Stromal cell of bone marrow (primary cell): ENCODE data around the gene IFT81.
"Not testable (repeated sequence)": the region's sequence is repeated elsewhere in the genome, so short reads cannot be mapped to it uniquely, and the experiment has no call there.

Source experiments
- DNase-seq: peaks from one replicate; pipeline ENCODE4 v3.0.0-alpha.2; 2012; ENCODE audit warnings: low read depth

Gene IFT81

DNA sequence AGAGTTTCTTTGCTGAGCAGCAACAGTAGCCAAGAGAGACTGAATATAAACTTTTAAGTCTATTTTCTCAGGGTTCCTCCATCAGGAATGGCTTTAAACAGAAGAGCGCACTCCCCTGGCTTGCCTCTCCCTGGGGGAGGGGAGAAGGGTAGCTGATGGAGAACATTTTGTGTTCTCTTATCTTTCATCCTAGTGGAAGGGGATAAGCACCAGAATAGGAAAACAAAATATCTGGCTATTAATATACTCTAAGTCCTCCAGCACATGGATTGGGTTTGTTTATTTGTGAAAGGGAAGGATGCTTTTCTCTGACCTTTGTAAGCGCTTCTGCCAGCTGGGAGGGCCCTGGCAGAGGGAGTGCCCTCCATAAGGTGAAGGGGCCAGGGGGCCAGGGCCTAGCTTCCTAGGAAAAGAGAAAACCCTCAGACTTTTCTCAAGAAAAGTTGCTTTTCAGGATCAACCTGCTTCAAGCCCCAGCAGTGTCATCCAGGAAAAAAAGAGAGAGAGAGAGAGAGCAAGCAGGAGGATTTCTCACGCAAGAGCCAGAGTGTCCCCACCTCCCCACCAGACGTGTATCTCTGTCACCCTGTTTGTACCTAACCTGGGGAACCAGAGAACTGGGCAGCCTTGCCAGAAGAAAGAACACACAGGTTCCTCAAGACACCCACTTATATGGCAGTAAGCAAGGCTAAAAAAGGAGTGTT is 122.6 kb downstream of the IFT81 start:
- DNase-seq = no peak

DNA sequence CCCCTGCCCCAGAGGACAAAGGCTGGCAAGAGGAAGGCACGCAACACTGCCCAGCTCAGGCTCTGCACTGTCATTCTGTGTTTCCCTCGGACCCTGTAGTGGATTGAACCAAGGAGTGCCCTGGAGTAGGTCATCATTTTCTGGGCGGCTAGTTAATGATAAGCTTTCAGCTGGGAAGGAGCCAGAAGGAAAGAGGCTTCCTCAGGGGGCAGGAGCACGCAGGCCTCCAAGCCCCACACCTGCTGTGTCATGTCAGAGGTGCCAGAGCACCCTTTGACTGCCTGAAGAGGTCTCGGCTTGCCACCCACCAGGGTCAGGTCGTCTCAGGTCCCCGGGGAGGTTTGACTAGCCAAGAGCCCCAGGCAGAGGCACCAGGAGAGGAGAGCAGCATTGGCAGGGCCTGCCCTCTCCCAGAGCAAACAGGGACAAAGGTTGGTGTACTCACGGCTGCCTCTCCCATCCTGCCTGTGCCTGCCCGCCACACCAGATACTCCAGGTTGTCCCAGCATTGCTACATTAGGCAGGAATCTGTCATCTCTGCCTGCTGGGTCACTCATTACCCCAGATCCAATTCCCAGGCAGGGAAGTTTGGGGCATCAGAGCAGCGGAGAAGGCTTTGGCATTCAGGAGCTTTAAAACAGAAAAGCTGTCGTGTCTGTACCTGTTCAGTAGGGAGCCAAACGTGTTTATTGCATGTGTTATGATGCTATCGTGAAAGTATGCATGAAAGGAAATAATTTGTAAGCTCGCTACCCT is 123.4 kb downstream of the IFT81 start:
- no peak for DNase-seq

DNA sequence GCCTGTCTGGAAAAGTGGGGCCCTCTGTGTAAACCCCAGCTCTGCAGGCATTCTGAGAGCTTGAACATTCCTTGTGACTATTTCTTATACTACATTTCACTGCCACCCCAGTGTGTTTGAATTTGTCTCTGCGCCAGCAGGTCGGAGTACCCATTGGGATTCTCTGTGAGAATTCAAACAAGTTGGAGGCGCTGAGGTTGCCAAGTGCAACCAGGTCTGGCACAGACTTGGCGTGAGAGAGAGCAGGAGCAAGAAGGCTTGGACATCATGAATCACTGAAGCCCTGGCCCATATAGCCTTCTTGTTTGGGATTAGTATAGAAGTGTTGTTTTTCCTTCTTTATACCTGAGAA is 123.9 kb downstream of the IFT81 start:
- no peak for DNase-seq

DNA sequence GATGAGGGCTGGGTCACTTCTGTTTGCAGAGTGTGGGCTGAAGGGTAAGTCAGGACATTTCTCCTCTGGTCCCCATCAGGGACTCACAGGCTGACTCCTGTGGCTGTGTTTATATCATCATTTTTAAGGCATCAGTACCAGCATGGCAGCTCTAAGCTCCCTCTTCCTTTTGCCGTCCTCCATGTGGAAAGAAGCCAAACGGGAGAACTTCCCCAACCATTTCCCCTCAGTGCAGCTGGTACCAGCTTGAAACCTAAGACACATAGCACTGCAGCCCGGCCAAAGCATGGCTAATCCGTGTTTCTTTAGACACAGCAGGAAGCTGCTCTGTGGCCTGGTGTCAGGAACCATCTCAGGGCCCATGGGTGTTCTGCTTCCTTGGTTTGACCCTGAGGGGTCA is 124.9 kb downstream of the IFT81 start:
- DNase-seq = no peak

DNA sequence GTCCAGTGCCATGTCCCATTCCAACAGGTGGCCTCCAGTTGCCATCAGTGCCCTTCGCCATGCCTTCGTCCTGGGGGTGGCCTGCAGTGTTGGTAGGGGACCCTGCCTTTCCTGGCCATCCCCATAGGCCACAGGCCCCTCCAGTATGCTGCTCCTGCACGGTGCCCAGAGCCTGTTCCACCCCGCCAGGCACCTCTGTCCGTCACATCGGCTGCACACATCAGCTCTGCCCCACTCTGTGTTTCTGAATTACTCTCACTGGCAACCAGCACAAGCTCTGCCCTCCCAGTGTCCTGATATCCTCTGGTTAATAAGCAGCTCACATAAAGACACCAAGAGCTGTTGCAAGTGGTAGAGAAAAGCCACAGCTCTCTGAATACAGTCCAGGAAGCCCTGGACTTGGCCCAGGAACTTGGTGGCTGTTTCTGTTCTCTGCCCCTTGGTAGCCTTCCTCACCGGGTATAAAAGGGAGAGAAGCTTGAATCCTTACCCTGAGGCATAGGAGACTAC is 125.6 kb downstream of the IFT81 start:
- DNase-seq = no peak

DNA sequence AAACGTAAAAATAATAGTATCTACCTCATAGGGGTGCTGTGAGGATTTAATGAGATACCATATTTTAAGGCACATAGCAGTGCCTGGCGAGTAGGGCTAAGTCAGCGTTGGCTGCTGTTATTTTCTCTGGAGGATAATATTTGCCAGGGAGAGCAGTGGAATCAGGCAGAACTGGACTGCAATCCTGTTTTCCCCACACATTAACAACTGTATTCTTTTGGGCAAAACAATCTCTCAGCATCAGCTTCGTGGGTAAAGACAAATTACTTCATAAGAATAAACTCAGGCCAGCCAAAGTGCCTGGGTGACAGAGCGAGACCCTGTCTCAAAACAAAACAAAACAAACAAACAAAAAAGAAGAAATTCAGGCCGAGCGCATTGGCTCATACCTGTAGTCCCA is 127.2 kb downstream of the IFT81 start:
- no peak for DNase-seq

DNA sequence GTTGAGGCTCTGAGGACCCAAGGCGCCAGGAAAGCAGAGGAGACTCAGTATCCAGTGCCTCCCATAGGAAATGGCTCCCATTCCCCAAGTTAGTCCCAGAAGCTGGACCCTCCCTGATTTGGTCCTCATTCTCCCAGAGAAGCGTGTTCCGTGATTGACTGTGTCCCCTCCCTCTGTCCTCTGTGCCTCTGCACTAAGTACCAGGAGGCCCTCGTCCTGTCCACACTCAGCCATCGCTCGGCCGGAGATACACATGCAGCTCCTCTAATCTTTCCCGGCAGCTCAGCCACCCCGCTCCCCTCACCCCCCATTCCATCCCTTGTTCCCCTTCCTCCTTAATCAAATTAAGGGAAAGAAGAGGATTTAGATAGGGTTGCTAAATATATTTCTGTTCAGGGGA is 128.6 kb downstream of the IFT81 start:
- no peak for DNase-seq

DNA sequence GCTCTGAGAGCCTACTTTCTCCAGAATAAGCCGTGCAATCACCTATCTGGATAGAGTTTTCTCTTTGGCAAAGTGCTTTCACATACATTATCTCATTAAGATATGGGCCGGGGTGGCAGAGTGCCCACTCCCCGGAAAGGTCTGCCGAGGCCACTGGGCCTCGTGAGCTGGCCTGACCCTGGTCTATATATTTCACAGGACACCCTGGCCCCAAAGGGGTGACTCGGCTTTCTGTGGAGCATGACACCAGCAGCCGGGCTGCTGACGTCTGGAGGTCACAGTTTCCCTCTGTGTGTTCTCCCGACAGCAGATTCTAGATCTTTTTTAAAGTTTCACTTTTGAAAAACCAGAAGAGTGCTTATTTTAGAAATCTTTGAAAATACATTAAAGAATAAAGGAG is 129.0 kb downstream of the IFT81 start:
- peak; percentile 37 for DNase-seq

DNA sequence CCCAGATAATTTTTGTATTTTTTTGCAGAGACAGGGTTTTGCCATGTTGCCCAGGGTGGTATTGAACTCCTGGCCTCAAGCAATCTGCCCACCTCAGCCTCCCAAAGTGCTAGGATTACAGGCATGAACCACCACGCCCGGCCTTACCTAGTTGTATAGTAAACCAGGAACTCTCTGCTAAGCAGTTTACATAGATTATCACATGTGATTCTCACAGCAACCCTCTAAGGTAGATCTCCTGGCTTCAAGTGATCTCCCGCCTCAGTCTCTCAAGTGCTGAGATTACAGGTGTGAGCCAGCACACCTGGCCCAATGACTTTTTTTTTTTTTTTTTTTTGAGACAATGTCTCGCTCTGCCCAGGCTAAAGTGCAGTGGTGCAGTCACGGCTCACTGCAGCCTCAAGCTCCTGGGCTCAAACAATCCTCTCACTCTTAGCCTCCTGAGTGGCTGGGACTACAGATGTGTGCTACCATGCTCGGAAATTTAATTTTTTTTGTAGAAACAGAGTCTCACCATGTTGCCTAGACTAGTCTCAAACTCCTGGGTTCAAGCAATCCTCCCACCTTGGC is 130.9 kb downstream of the IFT81 start:
- no peak for DNase-seq

DNA sequence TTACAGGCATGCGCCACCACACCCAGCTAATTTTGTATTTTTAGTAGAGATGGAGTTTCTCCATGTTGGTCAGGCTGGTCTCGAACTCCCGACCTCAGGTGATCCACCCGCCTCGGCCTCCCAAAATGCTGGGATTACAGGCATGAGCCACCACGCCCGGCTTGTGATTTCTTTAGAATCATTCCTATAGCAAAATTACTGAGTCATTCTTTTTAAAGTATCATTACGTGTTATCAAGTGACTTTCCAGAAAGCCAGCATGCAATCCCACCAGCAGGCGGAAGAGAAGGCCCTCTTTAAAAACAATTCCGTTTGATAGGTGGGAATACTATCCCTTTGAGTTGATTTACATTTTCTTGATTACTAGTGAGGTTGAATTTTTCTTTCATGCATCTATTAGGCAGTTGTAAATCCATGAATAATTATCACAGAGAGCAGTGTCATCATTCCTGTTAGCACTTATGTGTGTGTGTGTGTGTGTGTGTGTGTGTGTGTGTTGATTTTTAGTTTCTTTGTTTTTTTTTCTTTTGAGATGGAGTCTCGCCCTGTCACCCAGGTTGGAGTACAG is 131.8 kb downstream of the IFT81 start:
- DNase-seq = not testable (repeated sequence)

DNA sequence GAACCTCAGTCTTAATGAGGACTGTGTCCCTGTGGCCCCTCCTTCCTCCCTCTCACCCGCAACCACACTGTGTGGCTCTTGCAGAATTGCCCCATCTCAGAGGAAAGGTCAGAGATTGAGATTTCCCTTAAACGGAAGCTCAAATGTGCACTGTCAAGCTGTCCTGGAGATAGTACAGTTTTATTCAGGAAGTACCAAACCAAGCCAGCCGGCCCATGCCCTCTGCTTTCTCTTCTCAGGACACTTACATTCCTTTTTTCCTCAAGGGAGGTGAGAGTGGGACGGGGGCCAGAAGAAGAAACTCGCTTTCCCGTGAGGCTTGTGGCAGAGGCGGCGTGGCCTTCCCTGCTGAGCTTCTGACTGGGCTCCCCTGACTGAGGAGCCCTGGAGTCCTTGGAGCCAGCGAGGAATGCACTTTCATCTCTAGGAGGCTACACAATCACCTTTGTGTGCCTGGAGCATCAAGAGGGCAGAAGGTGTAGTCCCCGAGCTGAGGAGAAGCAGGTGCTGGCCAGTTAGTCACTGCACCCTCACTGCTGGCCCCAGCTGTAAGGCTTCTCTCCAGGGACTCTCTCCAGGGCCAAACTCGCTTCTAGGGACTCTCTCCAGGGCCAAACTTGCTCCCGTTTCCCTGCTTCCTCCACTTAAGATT is 132.7 kb downstream of the IFT81 start:
- DNase-seq = no peak

DNA sequence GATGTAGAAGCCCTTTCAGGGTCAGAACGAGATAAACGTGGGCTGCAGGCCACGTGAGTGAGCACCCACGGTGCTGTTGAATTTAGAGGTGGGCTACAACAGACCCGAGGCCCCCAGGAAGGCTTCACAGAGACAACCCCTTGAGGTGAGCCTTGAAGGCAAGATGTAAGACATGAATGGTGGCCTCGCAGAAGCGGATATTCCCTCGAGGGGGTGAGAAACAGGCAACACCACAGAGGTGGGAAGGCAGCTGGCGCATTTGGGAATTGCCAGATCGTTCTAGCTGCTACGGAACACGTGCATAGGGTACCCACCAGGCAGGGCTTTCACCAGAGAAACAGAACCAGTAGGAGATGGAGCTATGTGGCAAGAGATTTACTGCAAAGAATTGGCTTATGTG is 134.3 kb downstream of the IFT81 start:
- no peak for DNase-seq

DNA sequence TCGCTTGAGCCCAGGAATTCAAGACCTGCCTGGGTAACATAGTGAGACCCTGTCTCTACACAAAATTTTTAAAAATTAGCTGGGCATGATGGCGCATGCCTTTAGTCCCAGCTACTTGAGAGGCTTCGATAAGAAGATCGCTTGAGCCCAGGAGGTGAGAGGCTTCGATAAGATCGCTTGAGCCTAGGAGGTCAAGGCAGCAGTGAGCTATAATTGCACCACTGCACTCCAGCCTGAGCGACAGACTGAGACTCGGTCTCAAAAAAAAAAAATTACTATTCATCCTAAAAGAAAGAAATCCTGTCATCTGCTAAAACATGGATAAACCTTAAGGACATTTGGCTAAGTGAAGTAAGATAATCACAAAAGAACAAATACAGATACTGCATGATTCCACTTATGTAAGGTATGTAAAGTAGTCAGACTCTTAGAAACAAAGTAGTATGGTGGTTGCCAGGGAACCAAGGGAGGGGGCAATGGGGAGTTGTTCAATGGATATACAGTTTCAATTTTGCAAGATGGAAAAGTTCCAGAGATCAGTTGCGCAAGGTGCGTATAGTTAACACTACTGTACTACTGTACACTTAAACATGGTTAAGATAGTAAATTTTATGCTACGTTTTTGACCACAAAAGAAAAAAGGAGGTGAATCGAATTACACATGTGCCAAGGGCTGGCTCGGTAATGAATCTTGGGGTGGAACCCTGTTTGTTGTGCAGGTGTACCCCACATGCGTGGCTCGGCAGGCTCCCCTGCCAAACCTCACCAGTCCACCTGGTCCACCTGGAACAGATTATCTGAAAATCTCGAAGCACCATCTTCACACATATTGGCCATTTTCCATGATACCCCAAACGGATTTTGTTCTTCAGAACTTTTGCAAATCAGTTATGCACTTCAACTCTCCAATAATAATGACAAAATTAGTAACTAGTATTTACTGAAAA is 138.6 kb downstream of the IFT81 start:
- DNase-seq = no peak

DNA sequence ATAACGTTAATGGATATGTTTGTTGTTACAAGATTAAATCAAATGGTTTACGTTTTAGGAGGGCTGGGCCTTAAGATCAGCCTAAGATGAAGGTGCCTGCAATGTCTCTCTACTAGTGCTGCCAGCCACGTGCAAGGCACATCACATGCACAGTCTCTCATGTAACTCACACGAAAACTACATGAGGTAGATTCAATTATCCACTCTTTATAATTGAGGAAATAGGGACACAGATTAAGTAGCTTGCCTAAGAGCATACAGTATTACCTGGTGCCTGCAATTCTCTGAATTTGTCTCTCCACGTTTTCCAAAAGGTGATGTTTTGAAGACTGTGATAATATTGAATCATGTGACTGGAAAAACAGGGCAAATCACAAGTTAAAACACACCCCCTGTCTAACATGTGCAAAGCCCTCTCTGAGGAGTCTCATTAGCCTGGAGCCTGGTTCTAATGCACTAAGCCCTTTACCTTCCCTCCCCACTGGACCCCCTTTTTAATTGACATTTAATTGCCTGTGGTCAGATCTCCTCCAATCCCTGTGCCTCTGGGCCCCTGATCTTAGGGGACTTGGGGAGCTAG is 142.3 kb downstream of the IFT81 start:
- no peak for DNase-seq

DNA sequence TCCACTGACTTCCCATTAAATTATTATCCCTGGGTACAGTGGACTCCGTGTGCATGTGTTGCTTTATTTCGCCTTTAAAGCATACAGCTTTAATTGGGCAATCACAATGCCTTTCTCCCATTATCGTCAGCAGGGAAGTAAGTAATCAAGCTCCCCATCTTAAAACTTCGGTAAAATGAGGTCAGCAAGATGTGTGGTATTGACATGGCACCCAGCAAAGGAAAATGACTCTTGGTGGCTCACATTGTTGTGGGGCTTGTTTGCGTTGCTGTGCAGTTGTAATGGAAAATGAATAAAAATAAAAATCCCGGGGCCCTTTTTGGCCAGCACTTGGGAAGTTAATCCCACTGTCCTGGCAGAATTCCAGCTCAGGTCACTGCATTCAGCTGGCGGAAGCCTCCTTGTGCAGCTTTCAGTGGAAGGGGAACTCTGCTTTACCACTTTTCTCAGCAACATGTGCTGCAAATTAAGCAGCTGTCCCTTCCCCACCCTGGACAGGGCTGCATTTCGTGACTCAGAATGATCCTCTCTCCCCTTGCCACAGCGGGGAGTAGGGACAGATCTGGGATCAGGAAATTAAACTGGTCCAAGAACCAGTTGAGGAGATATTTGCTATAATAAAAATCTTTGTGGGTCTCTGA is 142.9 kb downstream of the IFT81 start:
- peak; percentile 68 for DNase-seq
